GM13977 (cell line): ENCODE measurements around the gene SRSF11.

Experiments
- DNase-seq: peaks from one replicate; pipeline ENCODE4 v3.0.0; 2012; ENCODE audit warnings: low spot score
- in situ Hi-C: fragments of 300-500 bp; cut with MboI; formaldehyde crosslinking; loops from one replicate; pipeline ENCODE4 v1.12.0; 2022; ENCODE audit warnings: low sequenced_read_pairs, low pct_unique_long_range_greater_than_20kb, mixed read lengths, inconsistent platforms; ENCODE audit not compliant: unreplicated experiment
- TF ChIP-seq, protein P1 (sequence below): IDR thresholded peaks from 2 replicates; pipeline ENCODE4 v1.5.1; 2012; ENCODE audit warnings: mild to moderate bottlenecking, control low read depth; ENCODE audit not compliant: insufficient read depth; ENCODE audit errors: extremely low read depth, missing control alignments

SRSF11 gene

DNA sequence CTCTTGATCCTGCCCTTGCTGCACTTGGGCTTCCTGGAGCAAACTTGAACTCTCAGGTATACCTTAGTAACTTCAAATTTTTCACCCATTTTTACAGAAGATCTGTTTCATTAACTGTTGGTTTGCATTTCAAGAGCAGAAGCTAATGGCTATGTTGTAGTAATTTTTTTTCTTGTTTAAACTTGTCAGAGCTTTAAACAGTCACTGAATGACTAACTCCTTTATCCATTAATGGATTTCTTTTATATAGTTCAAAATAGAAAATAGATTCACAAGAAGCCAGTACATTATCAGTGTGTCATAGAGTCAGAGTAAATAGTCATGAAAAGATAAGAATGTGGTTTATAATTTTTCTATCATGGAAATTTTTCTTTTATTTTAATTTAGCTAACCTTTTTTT, 13.6 kb downstream of the SRSF11 start:
- TF ChIP-seq, protein P1, sequence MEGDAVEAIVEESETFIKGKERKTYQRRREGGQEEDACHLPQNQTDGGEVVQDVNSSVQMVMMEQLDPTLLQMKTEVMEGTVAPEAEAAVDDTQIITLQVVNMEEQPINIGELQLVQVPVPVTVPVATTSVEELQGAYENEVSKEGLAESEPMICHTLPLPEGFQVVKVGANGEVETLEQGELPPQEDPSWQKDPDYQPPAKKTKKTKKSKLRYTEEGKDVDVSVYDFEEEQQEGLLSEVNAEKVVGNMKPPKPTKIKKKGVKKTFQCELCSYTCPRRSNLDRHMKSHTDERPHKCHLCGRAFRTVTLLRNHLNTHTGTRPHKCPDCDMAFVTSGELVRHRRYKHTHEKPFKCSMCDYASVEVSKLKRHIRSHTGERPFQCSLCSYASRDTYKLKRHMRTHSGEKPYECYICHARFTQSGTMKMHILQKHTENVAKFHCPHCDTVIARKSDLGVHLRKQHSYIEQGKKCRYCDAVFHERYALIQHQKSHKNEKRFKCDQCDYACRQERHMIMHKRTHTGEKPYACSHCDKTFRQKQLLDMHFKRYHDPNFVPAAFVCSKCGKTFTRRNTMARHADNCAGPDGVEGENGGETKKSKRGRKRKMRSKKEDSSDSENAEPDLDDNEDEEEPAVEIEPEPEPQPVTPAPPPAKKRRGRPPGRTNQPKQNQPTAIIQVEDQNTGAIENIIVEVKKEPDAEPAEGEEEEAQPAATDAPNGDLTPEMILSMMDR = no peak
- no peak for DNase-seq
- in situ Hi-C loops = no loop called here

DNA sequence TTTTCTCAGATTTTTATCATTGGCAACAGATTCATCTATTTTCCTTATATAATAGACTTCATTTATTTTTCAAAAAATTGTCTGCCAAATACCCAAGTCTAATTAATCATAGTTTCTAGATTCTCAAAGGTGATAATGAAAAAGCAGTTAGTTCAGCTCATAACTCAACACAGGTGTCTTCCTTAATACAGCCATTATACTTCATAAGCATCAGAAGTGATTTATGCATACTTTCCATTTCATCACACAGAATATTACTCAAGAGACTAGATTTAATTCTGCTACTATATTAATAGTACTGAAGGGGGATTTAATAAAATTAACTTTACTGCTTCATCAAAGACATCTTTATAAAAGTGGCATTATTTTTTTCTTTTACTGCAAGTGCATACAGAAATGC, 18.8 kb downstream of the SRSF11 start:
- TF ChIP-seq, protein P1 = no peak
- in situ Hi-C loops = no loop called here
- no peak for DNase-seq

DNA sequence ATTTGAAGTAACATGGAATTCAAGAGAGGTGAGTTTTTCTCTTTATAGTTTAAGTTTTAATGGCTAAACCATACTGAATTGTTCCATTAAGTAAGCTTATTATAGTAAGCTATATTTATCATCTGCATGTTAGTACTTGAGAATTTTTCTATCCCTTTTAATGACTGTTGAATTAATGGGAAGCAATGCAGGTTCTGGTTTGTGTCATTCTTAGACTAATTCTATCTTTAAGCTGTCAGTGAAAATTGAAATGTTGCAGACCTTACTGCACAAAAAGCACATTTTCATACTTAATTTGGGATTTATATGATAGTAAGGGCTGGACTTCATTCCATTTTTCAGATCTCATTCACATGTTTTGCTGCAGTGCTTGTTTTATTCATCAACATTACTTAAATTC, 25.9 kb downstream of the SRSF11 start:
- DNase-seq = no peak
- TF ChIP-seq, protein P1 = no peak
- in situ Hi-C loops = no loop called here

DNA sequence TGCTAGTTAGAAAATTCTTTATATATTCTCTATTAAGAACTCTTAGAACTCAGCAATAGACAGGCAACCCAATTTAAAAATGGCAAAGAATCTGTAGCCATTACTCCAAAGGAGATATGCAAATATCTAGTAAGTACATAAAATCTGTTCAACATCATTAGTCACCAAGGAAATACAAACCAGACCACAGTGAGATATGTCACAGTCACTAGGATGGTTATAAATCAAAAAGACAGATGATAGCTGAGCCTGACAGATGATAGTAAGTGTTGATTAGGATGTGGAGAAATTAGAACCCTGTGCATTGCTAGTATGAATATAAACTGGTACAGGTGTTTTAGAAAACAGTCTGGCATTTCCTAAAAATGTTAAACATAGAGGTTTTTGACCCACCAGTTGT, 26.6 kb downstream of the SRSF11 start:
- in situ Hi-C loops = no loop called here
- TF ChIP-seq, protein P1 = no peak
- DNase-seq = no peak

DNA sequence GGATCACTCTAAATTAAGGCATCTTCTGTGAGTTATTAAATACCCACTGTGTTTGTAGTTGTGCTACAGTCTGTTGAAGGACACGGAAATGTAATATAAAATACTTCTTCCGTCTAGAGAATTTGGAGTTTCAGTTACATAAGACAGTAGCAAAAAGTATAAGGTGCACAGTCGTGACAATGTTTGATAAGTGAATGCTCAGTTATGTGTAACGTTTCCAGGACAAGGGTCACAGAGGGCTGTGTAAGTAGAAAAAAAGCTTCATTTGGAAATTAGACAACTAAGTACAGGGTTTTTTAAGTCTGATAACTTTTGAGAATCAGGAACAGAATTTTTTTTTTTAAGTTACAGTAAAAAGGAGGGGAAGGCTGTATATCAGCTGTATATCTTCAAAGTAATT, 27.5 kb downstream of the SRSF11 start:
- DNase-seq = no peak
- in situ Hi-C loops = no loop called here
- TF ChIP-seq, protein P1 = no peak

DNA sequence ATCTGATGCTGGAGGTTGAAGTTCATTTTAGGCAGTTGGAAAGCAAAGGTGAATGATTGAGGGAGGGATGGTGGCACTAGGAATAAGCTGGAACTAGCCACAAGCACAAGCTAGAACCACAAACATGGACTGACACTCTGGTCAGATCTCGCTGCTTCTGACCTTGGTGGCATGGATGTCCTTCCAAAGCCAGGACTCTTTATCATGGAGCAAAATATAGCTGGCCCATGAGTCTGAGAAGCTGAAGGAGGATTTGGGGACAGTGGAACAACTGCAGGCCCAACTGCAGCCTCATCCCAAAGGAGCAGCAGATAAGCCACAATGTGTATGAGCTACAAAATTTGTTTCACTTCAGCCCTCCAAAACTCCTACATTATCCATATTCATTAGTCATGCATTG, 35.5 kb downstream of the SRSF11 start:
- no peak for DNase-seq
- in situ Hi-C loops = no loop called here
- TF ChIP-seq, protein P1 = no peak

DNA sequence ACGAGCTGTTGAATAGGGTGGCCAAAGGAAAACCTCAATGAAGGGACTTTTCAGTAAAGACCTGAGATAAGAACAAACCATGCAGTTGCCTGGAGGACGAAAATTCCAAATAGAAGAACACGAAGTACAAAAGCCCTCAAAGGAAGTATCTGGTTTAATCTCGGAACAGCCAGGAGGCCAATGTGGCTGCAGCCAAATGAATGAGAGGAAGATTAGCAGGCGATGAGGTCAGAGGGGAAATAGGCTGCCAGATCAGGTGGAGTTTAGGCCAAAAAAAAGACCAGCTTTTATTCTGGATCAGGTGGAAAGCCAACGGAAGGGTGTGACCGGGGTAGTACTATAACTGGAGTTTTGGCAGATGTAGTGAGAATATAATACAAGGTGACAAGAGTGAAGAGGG, 43.7 kb downstream of the SRSF11 start:
- in situ Hi-C loops = no loop called here
- DNase-seq = no peak
- TF ChIP-seq, protein P1 = no peak
